Fibroblast of mammary gland (primary cell): ENCODE measurements around the gene SOAT2.
A peak's percentile ranks its signal among the peaks of the same experiment; 100 is the strongest.

Experiments used
- DNase-seq: peaks from one replicate; pipeline ENCODE4 v3.0.0-alpha.2; 2010; ENCODE audit warnings: low read depth
- H3K4me3 ChIP-seq: 2 replicates; pipeline ENCODE4 v1.5.1; 2011; ENCODE audit warnings: low read depth, mild to moderate bottlenecking, low read length, moderate library complexity; ENCODE audit not compliant: control insufficient read depth
- CTCF ChIP-seq: conservative IDR thresholded peaks from 2 replicates; pipeline ENCODE4 v1.5.1; 2011; ENCODE audit warnings: low read depth, low read length, inconsistent platforms; ENCODE audit not compliant: control insufficient read depth, insufficient read depth

Gene SOAT2

GRCh38 chr12:53065975-53066931 lies 37.0 kb upstream of the SOAT2 start:
- peak; percentile 84 for TF ChIP-seq CTCF
- DNase-seq = peak; percentile 87

GRCh38 chr12:53067074-53067992 lies 36.0 kb upstream of the SOAT2 start:
- TF ChIP-seq CTCF = no peak
- no peak overlapping the region for H3K4me3 ChIP-seq
- DNase-seq = no peak

More at GRCh38 chr12:53065975-53066931, 37.0 kb upstream of the SOAT2 start:
- H3K4me3 ChIP-seq = no peak overlapping the region

GRCh38 chr12:53067993-53068770 lies 35.1 kb upstream of the SOAT2 start:
- DNase-seq = no peak
- no peak overlapping the region for H3K4me3 ChIP-seq
- no peak for TF ChIP-seq CTCF

- H3K4me3 ChIP-seq = no peak overlapping the region
- no peak for TF ChIP-seq CTCF
- DNase-seq = no peak
These were observed 34.3 kb upstream of the SOAT2 start for GRCh38 chr12:53068811-53069585.

- no peak for TF ChIP-seq CTCF
- no peak overlapping the region for H3K4me3 ChIP-seq
- no peak for DNase-seq
These were observed 33.5 kb upstream of the SOAT2 start for GRCh38 chr12:53069621-53070410.
